H9 (cell line): ENCODE results near the gene PARG. TPM values are rescaled to one million over a fixed set of nuclear protein-coding genes. Genes with fewer than 3 reads are reported as not detected.

Source experiments
- DNase-seq: peaks from one replicate; pipeline ENCODE4 v3.0.0-alpha.2; 2017
- H2AFZ ChIP-seq: one replicate; pipeline ENCODE4 v1.6.1; 2013; ENCODE audit warnings: mild to moderate bottlenecking, low read length, control low read depth, moderate library complexity
- H2AK5ac ChIP-seq: 2 replicates; pipeline ENCODE4 v1.6.1; 2013; ENCODE audit warnings: low read length, control low read depth, mixed read lengths; ENCODE audit not compliant: insufficient read length
- H2BK120ac ChIP-seq: one replicate; pipeline ENCODE4 v1.6.1; 2013; ENCODE audit warnings: low read depth, mild to moderate bottlenecking, low read length, control low read depth, inconsistent platforms; ENCODE audit not compliant: poor library complexity, severe bottlenecking
- H2BK12ac ChIP-seq: 2 replicates; pipeline ENCODE4 v1.6.1; 2013; ENCODE audit warnings: low read length, control low read depth, mixed read lengths, low read depth; ENCODE audit not compliant: insufficient read length
- H2BK15ac ChIP-seq: 2 replicates; pipeline ENCODE4 v1.6.1; 2013; ENCODE audit warnings: low read depth, low read length, control low read depth
- H2BK20ac ChIP-seq: one replicate; pipeline ENCODE4 v1.6.1; 2013; ENCODE audit warnings: low read depth, mild to moderate bottlenecking, low read length, control low read depth, inconsistent platforms; ENCODE audit not compliant: poor library complexity, severe bottlenecking
- H2BK5ac ChIP-seq: 2 replicates; pipeline ENCODE4 v1.6.1; 2013; ENCODE audit warnings: low read length, control low read depth, mixed read lengths; ENCODE audit not compliant: insufficient read length
- H3K14ac ChIP-seq: 2 replicates; pipeline ENCODE4 v1.6.1; 2013; ENCODE audit warnings: low read length, control low read depth; ENCODE audit not compliant: insufficient read depth
- H3K18ac ChIP-seq: 2 replicates; pipeline ENCODE4 v1.6.1; 2013; ENCODE audit warnings: low read depth, mild to moderate bottlenecking, mixed read lengths, low read length, control low read depth; ENCODE audit not compliant: insufficient read length
- H3K23ac ChIP-seq: 2 replicates; pipeline ENCODE4 v1.6.1; 2013; ENCODE audit warnings: low read length, control low read depth, mixed read lengths, low read depth; ENCODE audit not compliant: insufficient read length
- H3K23me2 ChIP-seq: 2 replicates; pipeline ENCODE4 v1.6.1; 2013; ENCODE audit warnings: low read depth, mild to moderate bottlenecking, mixed read lengths, low read length, control low read depth; ENCODE audit not compliant: insufficient read length, poor library complexity, severe bottlenecking
- H3K27ac ChIP-seq: 2 replicates; pipeline ENCODE4 v1.5.1; 2013; ENCODE audit warnings: low read length, control low read depth, mixed read lengths, low read depth; ENCODE audit not compliant: insufficient read length
- H3K27me3 ChIP-seq: 2 replicates; pipeline ENCODE4 v1.6.1; 2013; ENCODE audit warnings: low read length, control low read depth, inconsistent platforms; ENCODE audit not compliant: insufficient read depth
- H3K4ac ChIP-seq: 2 replicates; pipeline ENCODE4 v1.6.1; 2013; ENCODE audit warnings: low read depth, mild to moderate bottlenecking, control low read depth, inconsistent platforms, low read length, moderate library complexity
- H3K4me1 ChIP-seq: 2 replicates; pipeline ENCODE4 v1.6.1; 2013; ENCODE audit warnings: low read length, control low read depth, inconsistent platforms; ENCODE audit not compliant: insufficient read depth
- H3K4me2 ChIP-seq: 2 replicates; pipeline ENCODE4 v1.6.1; 2013; ENCODE audit warnings: low read length, control low read depth, mixed read lengths; ENCODE audit not compliant: insufficient read length, insufficient read depth
- H3K56ac ChIP-seq: 2 replicates; pipeline ENCODE4 v1.6.1; 2013; ENCODE audit warnings: low read depth, mild to moderate bottlenecking, mixed read lengths, low read length, control low read depth; ENCODE audit not compliant: insufficient read length
- H3K79me1 ChIP-seq: 2 replicates; pipeline ENCODE4 v1.6.1; 2013; ENCODE audit warnings: low read depth, mild to moderate bottlenecking, moderate library complexity, low read length, control low read depth, inconsistent platforms; ENCODE audit not compliant: insufficient read depth, poor library complexity, severe bottlenecking
- H3K79me2 ChIP-seq: 2 replicates; pipeline ENCODE4 v1.6.1; 2013; ENCODE audit warnings: low read length, control low read depth, inconsistent platforms; ENCODE audit not compliant: insufficient read depth
- H3K9ac ChIP-seq: 2 replicates; pipeline ENCODE4 v1.6.1; 2013; ENCODE audit warnings: low read length, control low read depth, mixed read lengths; ENCODE audit not compliant: insufficient read length; ENCODE audit errors: extremely low read depth
- H3K9me3 ChIP-seq: one replicate; pipeline ENCODE4 v1.6.1; 2013; ENCODE audit warnings: low read depth, low read length, inconsistent platforms; ENCODE audit not compliant: control insufficient read depth
- H3T11ph ChIP-seq: one replicate; pipeline ENCODE4 v1.6.1; 2013; ENCODE audit warnings: mild to moderate bottlenecking, low read length, control low read depth, inconsistent platforms
- H4K20me1 ChIP-seq: one replicate; pipeline ENCODE4 v1.6.1; 2013; ENCODE audit not compliant: control insufficient read depth, insufficient read length, insufficient read depth
- H4K5ac ChIP-seq: 2 replicates; pipeline ENCODE4 v1.6.1; 2013; ENCODE audit warnings: low read depth, mild to moderate bottlenecking, mixed read lengths, low read length, control low read depth; ENCODE audit not compliant: insufficient read length
- H4K8ac ChIP-seq: replicated peaks from 2 replicates; pipeline ENCODE4 v1.6.1; 2013; ENCODE audit warnings: low read length, control low read depth, mixed read lengths, low read depth; ENCODE audit not compliant: insufficient read length
- H4K91ac ChIP-seq: 2 replicates; pipeline ENCODE4 v1.6.1; 2013; ENCODE audit warnings: low read depth, mild to moderate bottlenecking, moderate library complexity, mixed read lengths, low read length, control low read depth; ENCODE audit not compliant: insufficient read length
- H3K27ac Mint-ChIP-seq, 3 experiments: 2 replicates in 2 of 3; 3 replicates in 1 of 3; pipeline ENCODE4 v1.8.0; 2020 to 2021; ENCODE audit warnings: mixed read lengths in 3 of 3, mild to moderate bottlenecking in 1 of 3, moderate library complexity in 1 of 3
- H3K27me3 Mint-ChIP-seq: 2 replicates; pipeline ENCODE4 v1.8.0; 2021; ENCODE audit warnings: low read depth, mild to moderate bottlenecking, moderate library complexity, mixed read lengths
- H3K36me3 Mint-ChIP-seq, 3 experiments: 2 replicates in 2 of 3; 3 replicates in 1 of 3; pipeline ENCODE4 v1.8.0; 2020 to 2021; ENCODE audit warnings: low read depth in 3 of 3, mixed read lengths in 3 of 3; ENCODE audit not compliant: insufficient read depth in 1 of 3
- H3K4me1 Mint-ChIP-seq, 2 experiments: 2 replicates each; pipeline ENCODE4 v1.8.0; 2020; ENCODE audit warnings: mixed read lengths in 2 of 2
- H3K4me3 Mint-ChIP-seq, 2 experiments: 2 replicates in 1 of 2; 3 replicates in 1 of 2; pipeline ENCODE4 v1.8.0; 2020 to 2021; ENCODE audit warnings: mild to moderate bottlenecking in 2 of 2, mixed read lengths in 2 of 2, moderate library complexity in 1 of 2
- H3K9me3 Mint-ChIP-seq, 2 experiments: 2 replicates in 1 of 2; 3 replicates in 1 of 2; pipeline ENCODE4 v1.8.0; 2020; ENCODE audit warnings: mild to moderate bottlenecking in 2 of 2, mixed read lengths in 2 of 2, moderate library complexity in 1 of 2
- CTCF ChIP-seq: fragments of 200-600 bp; sonication (generic); conservative IDR thresholded peaks from 3 replicates; pipeline ENCODE4 v1.8.0; 2021; ENCODE audit warnings: antibody characterized with exemption, mild to moderate bottlenecking
- WGBS: extraction: QIAGEN DNeasy Blood & Tissue Kit; methylation state at CpG from one replicate; pipeline ENCODE4 v1.1.7; 2013; ENCODE audit warnings: missing lambda C conversion rate, low lambda C conversion rate, mixed read lengths; ENCODE audit not compliant: insufficient read length; ENCODE audit errors: extremely low coverage; 5-methylcytosine and 5-hydroxymethylcytosine counted together
- total RNA-seq: library from RNA; stranded (reverse); gene quantifications from 2 replicates; pipeline ENCODE4 v1.2.1, GENCODE V29; 2021

The PARG gene
- total RNA-seq, 1 experiment from 2014 or later: 48.3 TPM

GRCh38 chr10:49817845-49818244 is 124.0 kb downstream of the PARG start:
- H3K4me1 Mint-ChIP-seq: no peaks in the 10 kb centered on the region
- Histone ChIP-seq H4K91ac (no peak overlapping the region), H3K4me1 (no peaks in the 10 kb centered on the region), H3K79me1 (no peaks in the 10 kb centered on the region), H2AK5ac (no peak overlapping the region), H3K9ac (no peak overlapping the region), H4K5ac (no peak overlapping the region), H3K4ac (no peak overlapping the region), H3K4me2 (no peak overlapping the region), H3K18ac (no peak overlapping the region), H2BK20ac (no peak overlapping the region), H2BK12ac (no peak overlapping the region), H3K23me2 (no peaks in the 10 kb centered on the region), H3K14ac (no peak overlapping the region), H3K79me2 (no peaks in the 10 kb centered on the region), H2BK5ac (no peak overlapping the region), H4K20me1 (no peaks in the 10 kb centered on the region), H2BK15ac (no peak overlapping the region), H2AFZ (no peak overlapping the region), H2BK120ac (no peak overlapping the region), H3K23ac (no peak overlapping the region), H3K9me3 (no peaks in the 10 kb centered on the region), H3K27me3 (no peaks in the 10 kb centered on the region), H3K27ac (no peak overlapping the region), H4K8ac (no peak overlapping the region), H3K56ac (no peak overlapping the region), H3T11ph (no peak overlapping the region)
- no peak overlapping the region for H3K27ac Mint-ChIP-seq
- no peak for TF ChIP-seq CTCF
- H3K36me3 Mint-ChIP-seq: peaks cover 21 to 49% (median 38%) of the 10 kb centered on the region in 3 experiments
- no peak overlapping the region for H3K4me3 Mint-ChIP-seq
- no peaks in the 10 kb centered on the region for H3K27me3 Mint-ChIP-seq
- H3K9me3 Mint-ChIP-seq: peaks cover 7 to 8% of the 10 kb centered on the region in 2 experiments; a peak in 3 of 5 replicates
- no CpG with 5 or more reads among the region's 5 CpGs for WGBS
- DNase-seq: no peak
